ENCODE data around the gene ZNF710.

ZNF710 gene

GRCh38 chr15:90040618-90041017, 39.5 kb downstream of the ZNF710 start:
- no peaks in the 10 kb centered on the region for H3K27me3 ChIP-seq (ENCODE audit: insufficient read depth, low read length, poor library complexity, severe bottlenecking)
- no peak overlapping the region for H3K4me3 ChIP-seq (ENCODE audit: low read length, poor library complexity, severe bottlenecking)
- H2AFZ ChIP-seq (ENCODE audit: low read length): no peak overlapping the region
- peaks cover 49% of the 10 kb centered on the region for H3K4me1 ChIP-seq (ENCODE audit: insufficient read depth, low read length, poor library complexity, severe bottlenecking)
- no peaks in the 10 kb centered on the region for H3F3A ChIP-seq (ENCODE audit: low read depth)
- no peak overlapping the region for H3K4me2 ChIP-seq (ENCODE audit: low read depth, low read length, poor library complexity, severe bottlenecking)
- no peaks in the 10 kb centered on the region for H4K20me1 ChIP-seq (ENCODE audit: insufficient read depth, low read length, poor library complexity, severe bottlenecking)
- TF ChIP-seq EZH2phosphoT487 (IDR thresholded peaks at IDR 0.05; ENCODE audit: borderline replicate concordance) (no peak), CTCF (conservative IDR thresholded peaks at IDR 0.05; ENCODE audit: low read length) (no peak)
- no peaks in the 10 kb centered on the region for H3K9me2 ChIP-seq (replicated peaks; ENCODE audit: low read depth, low read length)
- H3K9ac ChIP-seq (ENCODE audit: low read depth, low read length, poor library complexity, severe bottlenecking): no peak overlapping the region
- no peaks in the 10 kb centered on the region for H3K9me3 ChIP-seq (ENCODE audit: insufficient read depth, low read depth, low read length)
- H3K36me3 ChIP-seq (ENCODE audit: insufficient read depth, low read length): no peaks in the 10 kb centered on the region
- peaks cover 52% of the 10 kb centered on the region for H3K79me2 ChIP-seq (ENCODE audit: insufficient read depth, low read length)

GRCh38 chr15:90042356-90042755, 41.2 kb downstream of the ZNF710 start:
- no peak overlapping the region for H3K9ac ChIP-seq (ENCODE audit: low read depth, low read length, poor library complexity, severe bottlenecking)
- no peaks in the 10 kb centered on the region for H3K9me3 ChIP-seq (ENCODE audit: insufficient read depth, low read depth, low read length)
- no peaks in the 10 kb centered on the region for H3K36me3 ChIP-seq (ENCODE audit: insufficient read depth, low read length)
- no peaks in the 10 kb centered on the region for H3F3A ChIP-seq (ENCODE audit: low read depth)
- H3K79me2 ChIP-seq (ENCODE audit: insufficient read depth, low read length): peaks cover 37% of the 10 kb centered on the region; the same call in 1 of the 2 replicates
- TF ChIP-seq CTCF (conservative IDR thresholded peaks at IDR 0.05; ENCODE audit: low read length): no peak
- no peak for TF ChIP-seq EZH2phosphoT487 (IDR thresholded peaks at IDR 0.05; ENCODE audit: borderline replicate concordance)
- H3K4me2 ChIP-seq (ENCODE audit: low read depth, low read length, poor library complexity, severe bottlenecking): no peak overlapping the region
- H2AFZ ChIP-seq (ENCODE audit: low read length): no peak overlapping the region
- no peak overlapping the region for H3K4me3 ChIP-seq (ENCODE audit: low read length, poor library complexity, severe bottlenecking)
- no peaks in the 10 kb centered on the region for H4K20me1 ChIP-seq (ENCODE audit: insufficient read depth, low read length, poor library complexity, severe bottlenecking)
- no peaks in the 10 kb centered on the region for H3K27me3 ChIP-seq (ENCODE audit: insufficient read depth, low read length, poor library complexity, severe bottlenecking)
- H3K9me2 ChIP-seq (replicated peaks; ENCODE audit: low read depth, low read length): no peaks in the 10 kb centered on the region
- peaks cover 35% of the 10 kb centered on the region for H3K4me1 ChIP-seq (ENCODE audit: insufficient read depth, low read length, poor library complexity, severe bottlenecking)

- no peaks in the 10 kb centered on the region for H3K9me2 ChIP-seq (replicated peaks; ENCODE audit: low read depth, low read length)
- H3K27me3 ChIP-seq (ENCODE audit: insufficient read depth, low read length, poor library complexity, severe bottlenecking): no peaks in the 10 kb centered on the region
- H3K9me3 ChIP-seq (ENCODE audit: insufficient read depth, low read depth, low read length): no peaks in the 10 kb centered on the region
- no peak overlapping the region for H3K9ac ChIP-seq (ENCODE audit: low read depth, low read length, poor library complexity, severe bottlenecking)
- peaks cover 34% of the 10 kb centered on the region; the same call in 1 of the 2 replicates for H3K79me2 ChIP-seq (ENCODE audit: insufficient read depth, low read length)
- no peak overlapping the region for H2AFZ ChIP-seq (ENCODE audit: low read length)
- no peak for TF ChIP-seq EZH2phosphoT487 (IDR thresholded peaks at IDR 0.05; ENCODE audit: borderline replicate concordance)
- no peak for TF ChIP-seq CTCF (conservative IDR thresholded peaks at IDR 0.05; ENCODE audit: low read length)
- no peaks in the 10 kb centered on the region for H4K20me1 ChIP-seq (ENCODE audit: insufficient read depth, low read length, poor library complexity, severe bottlenecking)
- no peaks in the 10 kb centered on the region for H3F3A ChIP-seq (ENCODE audit: low read depth)
- no peak overlapping the region for H3K4me3 ChIP-seq (ENCODE audit: low read length, poor library complexity, severe bottlenecking)
- no peak overlapping the region for H3K4me2 ChIP-seq (ENCODE audit: low read depth, low read length, poor library complexity, severe bottlenecking)
- no peaks in the 10 kb centered on the region for H3K36me3 ChIP-seq (ENCODE audit: insufficient read depth, low read length)
- peaks cover 29% of the 10 kb centered on the region for H3K4me1 ChIP-seq (ENCODE audit: insufficient read depth, low read length, poor library complexity, severe bottlenecking)
Observed at GRCh38 chr15:90042766-90043529, 41.8 kb downstream of the ZNF710 start.
